HEK293 (cell line): ENCODE measurements around the gene KIFAP3.

ENCODE experiments used
- CTCF ChIP-seq: fragments of 450-650 bp; formaldehyde crosslinking; IDR thresholded peaks from 2 replicates; pipeline ENCODE4 v1.5.1; 2016; ENCODE audit warnings: missing biosample characterization, missing genetic modification characterization
- ZBTB7A ChIP-seq: fragments of 450-650 bp; formaldehyde crosslinking; IDR thresholded peaks from 2 replicates; pipeline ENCODE4 v1.5.1; 2016; ENCODE audit warnings: low read depth, missing biosample characterization, missing genetic modification characterization

GRCh38 chr1:169999761-170000160 lies 74.7 kb downstream of the KIFAP3 start:
- no peak for TF ChIP-seq ZBTB7A (tag by site-specific recombination)
- TF ChIP-seq CTCF = no peak
